ENCODE results near the gene NBL1.
A peak's percentile ranks its signal among the peaks of the same experiment; 100 is the strongest.

NBL1 gene

DNA sequence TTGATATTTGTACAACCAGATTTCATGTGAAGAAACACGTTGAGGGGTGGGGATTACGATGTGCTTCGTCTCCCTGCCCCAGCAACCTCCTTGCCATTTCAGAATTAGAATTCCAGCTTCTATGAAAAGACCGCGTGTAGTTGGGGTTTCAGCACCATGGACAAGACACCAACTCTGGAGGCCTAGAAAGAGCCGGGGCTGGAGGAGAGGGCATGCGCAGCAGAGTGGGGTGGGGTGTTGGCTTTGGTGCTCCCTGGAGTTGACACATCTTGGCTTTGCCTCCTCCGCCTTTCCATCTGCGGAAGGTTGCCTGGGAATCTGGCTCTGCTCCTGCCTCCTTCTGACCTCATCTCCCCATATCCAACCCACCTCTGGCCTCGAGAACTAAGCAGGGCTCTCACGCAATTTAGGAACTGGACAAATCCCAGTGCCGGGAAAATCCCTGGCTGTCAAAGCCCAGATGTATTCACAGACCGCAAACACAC lies 32.4 kb downstream of the NBL1 start:
- no peak overlapping the region for H3K9ac ChIP-seq (ENCODE audit: insufficient read length, low read depth)
- peaks cover 3% of the 10 kb centered on the region for H3K4me1 ChIP-seq (ENCODE audit: insufficient read depth, insufficient read length)
- H3K27me3 ChIP-seq (ENCODE audit: insufficient read depth, insufficient read length) = peaks cover 31% of the 10 kb centered on the region
- DNase-seq (ENCODE audit: low read depth, low spot score) = peak; percentile 59
- no peaks in the 10 kb centered on the region for H3K36me3 ChIP-seq (ENCODE audit: insufficient read depth, insufficient read length, low read length)
- H3K4me3 ChIP-seq (ENCODE audit: insufficient read length, low read depth) = no peak overlapping the region
- no peaks in the 10 kb centered on the region for H3K9me3 ChIP-seq (ENCODE audit: insufficient read depth, low read length)
- TF ChIP-seq SUZ12 (IDR thresholded peaks at IDR 0.05; ENCODE audit: extremely low read depth, insufficient read depth, insufficient read length) = no peak
- TF ChIP-seq YY1 (IDR thresholded peaks at IDR 0.05; ENCODE audit: insufficient read depth, insufficient read length) = no peak
- TF ChIP-seq ZNF274 (IDR thresholded peaks at IDR 0.05; ENCODE audit: low read depth, low read length) = no peak

DNA sequence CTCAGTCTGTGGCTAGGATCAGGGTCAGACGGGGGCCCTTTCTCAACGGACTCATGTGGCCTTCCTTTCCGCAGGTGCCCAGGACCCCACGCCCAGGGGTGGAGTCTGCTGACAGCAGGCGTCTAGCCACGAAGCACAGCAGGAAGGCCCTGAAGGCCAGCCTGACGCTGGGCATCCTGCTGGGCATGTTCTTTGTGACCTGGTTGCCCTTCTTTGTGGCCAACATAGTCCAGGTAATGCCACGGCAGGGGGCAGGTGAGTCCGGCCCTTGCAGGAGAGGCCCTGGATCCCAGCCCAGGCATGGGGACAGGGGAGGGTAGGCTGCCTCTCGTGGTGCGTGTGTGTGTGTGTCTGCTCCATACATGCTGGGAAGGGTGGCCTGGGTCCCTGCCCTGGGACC lies 34.4 kb downstream of the NBL1 start:
- Histone ChIP-seq H3K4me1 (ENCODE audit: insufficient read depth, insufficient read length) (peaks cover 6% of the 10 kb centered on the region), H3K9me3 (ENCODE audit: insufficient read depth, low read length) (no peaks in the 10 kb centered on the region), H3K36me3 (ENCODE audit: insufficient read depth, insufficient read length, low read length) (no peaks in the 10 kb centered on the region), H3K27me3 (ENCODE audit: insufficient read depth, insufficient read length) (peaks cover 31% of the 10 kb centered on the region), H3K4me3 (ENCODE audit: insufficient read length, low read depth) (no peak overlapping the region), H3K9ac (ENCODE audit: insufficient read length, low read depth) (no peak overlapping the region)
- DNase-seq (ENCODE audit: low read depth, low spot score) = no peak
- TF ChIP-seq YY1 (IDR thresholded peaks at IDR 0.05; ENCODE audit: insufficient read depth, insufficient read length) (no peak), ZNF274 (IDR thresholded peaks at IDR 0.05; ENCODE audit: low read depth, low read length) (no peak)

GRCh38 chr1:19678931-19679453 lies 34.9 kb downstream of the NBL1 start:
- Histone ChIP-seq H3K4me1 (ENCODE audit: insufficient read depth, insufficient read length) (peaks cover 6% of the 10 kb centered on the region), H3K9me3 (ENCODE audit: insufficient read depth, low read length) (no peaks in the 10 kb centered on the region), H3K9ac (ENCODE audit: insufficient read length, low read depth) (no peak overlapping the region)

DNA sequence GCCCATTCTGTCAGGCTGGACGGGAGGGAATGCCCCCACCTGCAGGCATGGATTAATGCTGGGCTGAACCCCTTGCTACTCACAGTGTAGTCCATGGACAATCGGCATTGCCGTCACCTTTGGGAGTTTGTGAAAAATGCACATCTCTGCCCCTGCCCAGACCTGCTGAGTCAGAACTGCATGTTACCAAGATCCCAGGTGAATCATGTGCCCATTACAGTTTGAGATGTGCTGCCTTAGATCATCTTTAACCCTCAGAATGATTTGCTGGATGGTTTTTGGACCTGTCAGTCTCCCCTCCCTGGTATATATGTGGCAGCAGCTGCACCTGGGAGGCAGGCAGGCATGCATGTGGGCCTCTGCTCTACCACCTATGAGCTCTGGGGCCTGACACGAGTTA lies 35.6 kb downstream of the NBL1 start:
- TF ChIP-seq SUZ12 (IDR thresholded peaks at IDR 0.05; ENCODE audit: extremely low read depth, insufficient read depth, insufficient read length) = no peak
- no peak for TF ChIP-seq YY1 (IDR thresholded peaks at IDR 0.05; ENCODE audit: insufficient read depth, insufficient read length)
- TF ChIP-seq ZNF274 (IDR thresholded peaks at IDR 0.05; ENCODE audit: low read depth, low read length) = no peak
- H3K4me3 ChIP-seq (ENCODE audit: insufficient read length, low read depth) = no peak overlapping the region

More at GRCh38 chr1:19678931-19679453, 34.9 kb downstream of the NBL1 start:
- no peaks in the 10 kb centered on the region for H3K36me3 ChIP-seq (ENCODE audit: insufficient read depth, insufficient read length, low read length)
- H3K27me3 ChIP-seq (ENCODE audit: insufficient read depth, insufficient read length) = peaks cover 31% of the 10 kb centered on the region
- no peak overlapping the region for H3K4me3 ChIP-seq (ENCODE audit: insufficient read length, low read depth)
- TF ChIP-seq SUZ12 (IDR thresholded peaks at IDR 0.05; ENCODE audit: extremely low read depth, insufficient read depth, insufficient read length) (no peak), ZNF274 (IDR thresholded peaks at IDR 0.05; ENCODE audit: low read depth, low read length) (no peak), YY1 (IDR thresholded peaks at IDR 0.05; ENCODE audit: insufficient read depth, insufficient read length) (no peak)
- DNase-seq (ENCODE audit: low read depth, low spot score) = no peak

DNA sequence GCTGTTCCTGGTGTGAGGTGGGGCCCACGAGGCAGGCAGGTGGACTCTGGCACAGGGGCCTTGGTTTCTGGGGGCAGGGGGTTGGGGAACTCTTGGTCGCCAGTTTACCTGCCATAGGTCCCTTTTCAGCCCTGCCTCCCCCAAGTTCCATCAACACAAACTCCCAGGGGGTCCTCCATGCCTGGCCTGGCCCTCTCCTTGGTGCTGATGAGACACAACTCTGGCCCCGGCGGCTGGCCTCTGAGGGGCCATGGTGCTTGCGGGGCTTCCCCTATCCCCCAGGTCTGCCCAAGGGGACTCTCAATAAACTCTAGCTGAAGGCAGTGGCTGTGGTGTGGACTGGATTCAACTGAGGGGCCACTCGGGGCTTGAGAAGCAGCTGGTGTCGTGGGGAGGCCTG lies 36.5 kb downstream of the NBL1 start:
- peaks cover 19% of the 10 kb centered on the region for H3K27me3 ChIP-seq (ENCODE audit: insufficient read depth, insufficient read length)
- no peak overlapping the region for H3K4me3 ChIP-seq (ENCODE audit: insufficient read length, low read depth)
- TF ChIP-seq SUZ12 (IDR thresholded peaks at IDR 0.05; ENCODE audit: extremely low read depth, insufficient read depth, insufficient read length) (no peak), ZNF274 (IDR thresholded peaks at IDR 0.05; ENCODE audit: low read depth, low read length) (no peak), YY1 (IDR thresholded peaks at IDR 0.05; ENCODE audit: insufficient read depth, insufficient read length) (no peak)
- H3K36me3 ChIP-seq (ENCODE audit: insufficient read depth, insufficient read length, low read length) = no peaks in the 10 kb centered on the region
- no peak overlapping the region for H3K9ac ChIP-seq (ENCODE audit: insufficient read length, low read depth)
- no peaks in the 10 kb centered on the region for H3K9me3 ChIP-seq (ENCODE audit: insufficient read depth, low read length)
- H3K4me1 ChIP-seq (ENCODE audit: insufficient read depth, insufficient read length) = peaks cover 6% of the 10 kb centered on the region
- DNase-seq (ENCODE audit: low read depth, low spot score) = no peak

More for the DNA sequence above, 35.6 kb downstream of the NBL1 start:
- Histone ChIP-seq H3K4me1 (ENCODE audit: insufficient read depth, insufficient read length) (peaks cover 6% of the 10 kb centered on the region), H3K9ac (ENCODE audit: insufficient read length, low read depth) (no peak overlapping the region), H3K9me3 (ENCODE audit: insufficient read depth, low read length) (no peaks in the 10 kb centered on the region), H3K36me3 (ENCODE audit: insufficient read depth, insufficient read length, low read length) (no peaks in the 10 kb centered on the region), H3K27me3 (ENCODE audit: insufficient read depth, insufficient read length) (peaks cover 28% of the 10 kb centered on the region)
- no peak for DNase-seq (ENCODE audit: low read depth, low spot score)

DNA sequence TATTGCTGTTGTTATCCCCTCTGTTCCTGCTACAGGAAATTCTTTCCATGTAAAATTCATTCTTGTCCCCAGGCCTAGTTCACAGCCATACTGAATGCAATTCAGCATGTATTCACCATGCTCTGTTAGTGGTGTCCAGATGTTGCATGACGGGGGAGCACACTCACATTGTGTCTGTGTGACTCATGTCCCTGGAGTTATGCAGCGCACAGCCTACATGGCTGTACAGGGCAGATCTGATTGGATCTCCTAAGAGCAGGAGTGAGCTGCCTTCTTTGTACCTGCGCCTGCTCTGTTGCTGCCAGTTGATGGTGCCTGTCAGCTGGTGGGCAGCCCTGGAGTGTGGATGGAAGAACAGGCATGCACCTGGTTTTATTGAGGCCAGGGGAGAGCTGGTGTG lies 38.1 kb downstream of the NBL1 start:
- Histone ChIP-seq H3K9ac (ENCODE audit: insufficient read length, low read depth) (no peak overlapping the region), H3K9me3 (ENCODE audit: insufficient read depth, low read length) (no peaks in the 10 kb centered on the region), H3K27me3 (ENCODE audit: insufficient read depth, insufficient read length) (peaks cover 14% of the 10 kb centered on the region), H3K36me3 (ENCODE audit: insufficient read depth, insufficient read length, low read length) (no peaks in the 10 kb centered on the region), H3K4me3 (ENCODE audit: insufficient read length, low read depth) (no peak overlapping the region), H3K4me1 (ENCODE audit: insufficient read depth, insufficient read length) (peaks cover 6% of the 10 kb centered on the region)
- TF ChIP-seq SUZ12 (IDR thresholded peaks at IDR 0.05; ENCODE audit: extremely low read depth, insufficient read depth, insufficient read length) = no peak
- TF ChIP-seq YY1 (IDR thresholded peaks at IDR 0.05; ENCODE audit: insufficient read depth, insufficient read length) = no peak
- TF ChIP-seq ZNF274 (IDR thresholded peaks at IDR 0.05; ENCODE audit: low read depth, low read length) = no peak
- DNase-seq (ENCODE audit: low read depth, low spot score) = no peak

GRCh38 chr1:19682901-19683300 lies 38.8 kb downstream of the NBL1 start:
- DNase-seq (ENCODE audit: low read depth, low spot score) = no peak
- peaks cover 18% of the 10 kb centered on the region for H3K27me3 ChIP-seq (ENCODE audit: insufficient read depth, insufficient read length)
- no peak overlapping the region for H3K4me3 ChIP-seq (ENCODE audit: insufficient read length, low read depth)
- no peaks in the 10 kb centered on the region for H3K9me3 ChIP-seq (ENCODE audit: insufficient read depth, low read length)
- peaks cover 6% of the 10 kb centered on the region for H3K4me1 ChIP-seq (ENCODE audit: insufficient read depth, insufficient read length)
- no peaks in the 10 kb centered on the region for H3K36me3 ChIP-seq (ENCODE audit: insufficient read depth, insufficient read length, low read length)
- H3K9ac ChIP-seq (ENCODE audit: insufficient read length, low read depth) = no peak overlapping the region
- TF ChIP-seq YY1 (IDR thresholded peaks at IDR 0.05; ENCODE audit: insufficient read depth, insufficient read length) = no peak
- no peak for TF ChIP-seq SUZ12 (IDR thresholded peaks at IDR 0.05; ENCODE audit: extremely low read depth, insufficient read depth, insufficient read length)
- no peak for TF ChIP-seq ZNF274 (IDR thresholded peaks at IDR 0.05; ENCODE audit: low read depth, low read length)

All from NT2/D1 (cell line).